Bronchial epithelial cell (primary cell): ENCODE measurements around the gene LUC7L. TPM values are rescaled to one million over a fixed set of nuclear protein-coding genes. Genes with fewer than 3 reads are reported as not detected.
"Not testable (repeated sequence)": the region's sequence is repeated elsewhere in the genome, so short reads cannot be mapped to it uniquely, and the experiment has no call there.

Experiments used
- DNase-seq: peaks from one replicate; pipeline ENCODE4 v3.0.0-alpha.2; 2010; ENCODE audit warnings: low read depth
- FAIRE-seq: peaks from 2 replicates; lab custom pipeline; 2011; peaks lifted over from hg19 to GRCh38; lab: Jason Lieb, UNC
- H3K27me3 ChIP-seq: 2 replicates; pipeline ENCODE4 v1.5.1; 2011; ENCODE audit warnings: low read length; ENCODE audit not compliant: control insufficient read depth, insufficient read depth
- H3K36me3 ChIP-seq: 2 replicates; pipeline ENCODE4 v1.5.1; 2011; ENCODE audit warnings: low read length; ENCODE audit not compliant: control insufficient read depth, insufficient read depth
- H3K4me3 ChIP-seq: 2 replicates; pipeline ENCODE4 v1.5.1; 2011; ENCODE audit warnings: mild to moderate bottlenecking, low read depth, low read length, control low read depth
- CTCF ChIP-seq: IDR thresholded peaks from 2 replicates; pipeline ENCODE4 v1.5.1; 2011; ENCODE audit warnings: mild to moderate bottlenecking, moderate library complexity, low read length, control low read depth, inconsistent platforms; ENCODE audit not compliant: insufficient read depth, severe bottlenecking
- total RNA-seq: library from RNA; depleted of rRNA; stranded (reverse); fragments of >200 nt; gene quantifications from 2 replicates; pipeline ENCODE4 v1.2.1, GENCODE V29; 2014

LUC7L gene
- total RNA-seq, 1 donor from 2014 or later: 29.5 TPM

GRCh38 chr16:177981-178667 lies 51.1 kb downstream of the LUC7L start:
- FAIRE-seq: no peak
- no peak overlapping the region for H3K4me3 ChIP-seq
- TF ChIP-seq CTCF: no peak
- peaks cover 19% of the 10 kb centered on the region for H3K27me3 ChIP-seq
- DNase-seq: no peak
- no peaks in the 10 kb centered on the region for H3K36me3 ChIP-seq

GRCh38 chr16:177394-177822 lies 51.8 kb downstream of the LUC7L start:
- Histone ChIP-seq H3K36me3 (no peaks in the 10 kb centered on the region), H3K27me3 (peaks cover 19% of the 10 kb centered on the region), H3K4me3 (no peak overlapping the region)
- no peak for TF ChIP-seq CTCF
- FAIRE-seq: no peak
- no peak for DNase-seq

- not testable (repeated sequence) for H3K36me3 ChIP-seq, H3K4me3 ChIP-seq, FAIRE-seq, DNase-seq
- H3K27me3 ChIP-seq: peaks cover 19% of the 10 kb centered on the region
Observed at GRCh38 chr16:176477-177382, 52.5 kb downstream of the LUC7L start, which contains the start of gene HBA1. TSS of gene HBA1 (plus strand) at chr16:176680. CDS start at chr16:176717, 37 bp downstream.

GRCh38 chr16:176006-176405 lies 53.2 kb downstream of the LUC7L start:
- not testable (repeated sequence) for H3K36me3 ChIP-seq, H3K4me3 ChIP-seq, FAIRE-seq, DNase-seq
- H3K27me3 ChIP-seq: peaks cover 21% of the 10 kb centered on the region

GRCh38 chr16:175011-175949 lies 54.0 kb downstream of the LUC7L start:
- DNase-seq (no peak), FAIRE-seq (no peak)
- Histone ChIP-seq H3K27me3 (peaks cover 23% of the 10 kb centered on the region), H3K36me3 (no peaks in the 10 kb centered on the region), H3K4me3 (no peak overlapping the region)
- no peak for TF ChIP-seq CTCF

- H3K36me3 ChIP-seq, FAIRE-seq, DNase-seq, H3K4me3 ChIP-seq: not testable (repeated sequence)
- peaks cover 20% of the 10 kb centered on the region for H3K27me3 ChIP-seq
Observed at GRCh38 chr16:173928-174769, 55.1 kb downstream of the LUC7L start.

- not testable (repeated sequence) for H3K36me3 ChIP-seq
- peaks cover 23% of the 10 kb centered on the region for H3K27me3 ChIP-seq
Observed at GRCh38 chr16:173211-173854, 55.9 kb downstream of the LUC7L start.

GRCh38 chr16:172374-172941 lies 56.8 kb downstream of the LUC7L start, which contains the start of gene HBA2:
TSS of gene HBA2 (plus strand) at chr16:172876. CDS start at chr16:172913, 37 bp downstream.
- not testable (repeated sequence) for FAIRE-seq, H3K36me3 ChIP-seq, H3K4me3 ChIP-seq, DNase-seq
- H3K27me3 ChIP-seq: peaks cover 20% of the 10 kb centered on the region

More at GRCh38 chr16:173211-173854, 55.9 kb downstream of the LUC7L start:
- not testable (repeated sequence) for DNase-seq, H3K4me3 ChIP-seq, FAIRE-seq
